WTC11 (cell line): ENCODE measurements around the gene TRIOBP. TPM values are rescaled to one million over a fixed set of nuclear protein-coding genes. Genes with fewer than 3 reads are reported as not detected.

Source experiments
- ATAC-seq: fragments of 200-7000 bp; cut with Tn5 transposase; 2 replicates; pipeline ENCODE4 v1.10.0; 2021; ENCODE audit warnings: mild to moderate bottlenecking, moderate library complexity
- CTCF ChIA-PET: fragments of 300-600 bp; sonication (Branson Sonifier 250); formaldehyde crosslinking; loops from one replicate; lab custom pipeline; 2021; ENCODE audit warnings: antibody characterized with exemption; lab: Charles Lee
- POLR2A ChIA-PET: fragments of 350-600 bp; sonication (Branson Sonifier 250); formaldehyde crosslinking; loops from one replicate; lab custom pipeline; 2021; ENCODE audit warnings: antibody characterized with exemption; lab: Charles Lee
- DNase-seq: peaks from one replicate; pipeline ENCODE4 v3.0.0; 2021; ENCODE audit warnings: low spot score
- H3K27ac Mint-ChIP-seq: 2 replicates; pipeline ENCODE4 v1.8.0; 2021; ENCODE audit warnings: mixed read lengths
- H3K27me3 Mint-ChIP-seq: 2 replicates; pipeline ENCODE4 v1.8.0; 2021; ENCODE audit warnings: low read depth, mild to moderate bottlenecking, moderate library complexity, mixed read lengths
- H3K36me3 Mint-ChIP-seq: 2 replicates; pipeline ENCODE4 v1.8.0; 2021; ENCODE audit warnings: mixed read lengths
- H3K4me1 Mint-ChIP-seq: 2 replicates; pipeline ENCODE4 v1.8.0; 2022; ENCODE audit warnings: mixed read lengths
- H3K4me3 Mint-ChIP-seq: 2 replicates; pipeline ENCODE4 v1.8.0; 2021; ENCODE audit warnings: mild to moderate bottlenecking, moderate library complexity, mixed read lengths
- H3K9me3 Mint-ChIP-seq: 2 replicates; pipeline ENCODE4 v1.8.0; 2021; ENCODE audit warnings: mixed read lengths
- GRHL2 ChIP-seq: fragments of 250-450 bp; sonication (Bioruptor Pico); IDR thresholded peaks from 2 replicates; pipeline ENCODE4 v1.8.0; 2022; ENCODE audit warnings: mild to moderate bottlenecking, moderate library complexity; ENCODE audit not compliant: insufficient replicate concordance, severe bottlenecking
- JUN ChIP-seq: sonication (generic); formaldehyde crosslinking; IDR thresholded peaks from 2 replicates; pipeline ENCODE4 v1.8.0; 2023; ENCODE audit warnings: mild to moderate bottlenecking, missing genetic modification reagents
- KAT7 ChIP-seq: sonication (generic); formaldehyde crosslinking; IDR thresholded peaks from 2 replicates; pipeline ENCODE4 v1.8.1; 2023; ENCODE audit warnings: missing genetic modification reagents, mild to moderate bottlenecking, borderline replicate concordance
- NFE2L1 ChIP-seq: sonication (generic); formaldehyde crosslinking; IDR thresholded peaks from 2 replicates; pipeline ENCODE4 v1.8.1; 2023; ENCODE audit warnings: missing genetic modification reagents
- NR1H2 ChIP-seq: sonication (generic); formaldehyde crosslinking; IDR thresholded peaks from 2 replicates; pipeline ENCODE4 v1.9.0; 2021; ENCODE audit warnings: mild to moderate bottlenecking, moderate library complexity, missing genetic modification reagents
- PRDM15 ChIP-seq: sonication (generic); formaldehyde crosslinking; IDR thresholded peaks from 2 replicates; pipeline ENCODE4 v1.8.0; 2022; ENCODE audit warnings: missing genetic modification reagents
- RORB ChIP-seq: fragments of 250-450 bp; sonication (Bioruptor Pico); IDR thresholded peaks from 2 replicates; pipeline ENCODE4 v1.9.0; 2021; ENCODE audit warnings: mild to moderate bottlenecking
- SMAD3 ChIP-seq: sonication (generic); formaldehyde crosslinking; IDR thresholded peaks from 2 replicates; pipeline ENCODE4 v1.8.0; 2022; ENCODE audit warnings: missing genetic modification reagents, mild to moderate bottlenecking, borderline replicate concordance
- SOX15 ChIP-seq: fragments of 250-450 bp; sonication (Bioruptor Pico); IDR thresholded peaks from 2 replicates; pipeline ENCODE4 v1.9.0; 2021; ENCODE audit warnings: mild to moderate bottlenecking
- ZNF263 ChIP-seq: sonication (generic); formaldehyde crosslinking; IDR thresholded peaks from 2 replicates; pipeline ENCODE4 v1.8.1; 2022; ENCODE audit warnings: low read depth, mild to moderate bottlenecking, moderate library complexity, missing genetic modification reagents
- ZNF281 ChIP-seq: sonication (generic); formaldehyde crosslinking; IDR thresholded peaks from 2 replicates; pipeline ENCODE4 v1.8.0; 2023; ENCODE audit warnings: mild to moderate bottlenecking, missing genetic modification reagents
- ZNF317 ChIP-seq: sonication (generic); formaldehyde crosslinking; IDR thresholded peaks from 2 replicates; pipeline ENCODE4 v1.8.1; 2023; ENCODE audit warnings: low read depth, mild to moderate bottlenecking, moderate library complexity, missing genetic modification reagents, borderline replicate concordance
- total RNA-seq: library from RNA; stranded (reverse); gene quantifications from 3 replicates; pipeline ENCODE4 v1.2.3, GENCODE V29; 2021
- TF ChIP-seq, protein P1 (sequence below): sonication (generic); formaldehyde crosslinking; IDR thresholded peaks from 2 replicates; pipeline ENCODE4 v1.8.1; 2022; ENCODE audit warnings: mild to moderate bottlenecking, missing genetic modification reagents, moderate library complexity, borderline replicate concordance
- TF ChIP-seq, protein P2 (sequence below): sonication (generic); formaldehyde crosslinking; IDR thresholded peaks from 2 replicates; pipeline ENCODE4 v1.8.0; 2023; ENCODE audit warnings: missing genetic modification reagents
- TF ChIP-seq, protein P3 (sequence below): fragments of 250-450 bp; sonication (Bioruptor Pico); IDR thresholded peaks from 2 replicates; pipeline ENCODE4 v1.9.0; 2021; ENCODE audit warnings: mild to moderate bottlenecking
- TF ChIP-seq, protein P4 (sequence below): sonication (generic); formaldehyde crosslinking; IDR thresholded peaks from 2 replicates; pipeline ENCODE4 v1.8.0; 2022; ENCODE audit warnings: mild to moderate bottlenecking, missing genetic modification reagents
- TF ChIP-seq, protein P5 (sequence below): sonication (generic); formaldehyde crosslinking; conservative IDR thresholded peaks from 2 replicates; pipeline ENCODE4 v1.8.1; 2022; ENCODE audit warnings: mild to moderate bottlenecking, missing genetic modification reagents

TRIOBP gene
- total RNA-seq, 1 experiment from 2014 or later: 54.0 TPM

GRCh38 chr22:37672206-37672919, 24.5 kb upstream of the TRIOBP start (continued):
- TF ChIP-seq RORB (CRISPR knock-in tag) (no peak), NR1H2 (no peak)
- TF ChIP-seq, protein P1, sequence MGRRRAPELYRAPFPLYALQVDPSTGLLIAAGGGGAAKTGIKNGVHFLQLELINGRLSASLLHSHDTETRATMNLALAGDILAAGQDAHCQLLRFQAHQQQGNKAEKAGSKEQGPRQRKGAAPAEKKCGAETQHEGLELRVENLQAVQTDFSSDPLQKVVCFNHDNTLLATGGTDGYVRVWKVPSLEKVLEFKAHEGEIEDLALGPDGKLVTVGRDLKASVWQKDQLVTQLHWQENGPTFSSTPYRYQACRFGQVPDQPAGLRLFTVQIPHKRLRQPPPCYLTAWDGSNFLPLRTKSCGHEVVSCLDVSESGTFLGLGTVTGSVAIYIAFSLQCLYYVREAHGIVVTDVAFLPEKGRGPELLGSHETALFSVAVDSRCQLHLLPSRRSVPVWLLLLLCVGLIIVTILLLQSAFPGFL (CRISPR knock-in tag): no peak
- TF ChIP-seq, protein P2, sequence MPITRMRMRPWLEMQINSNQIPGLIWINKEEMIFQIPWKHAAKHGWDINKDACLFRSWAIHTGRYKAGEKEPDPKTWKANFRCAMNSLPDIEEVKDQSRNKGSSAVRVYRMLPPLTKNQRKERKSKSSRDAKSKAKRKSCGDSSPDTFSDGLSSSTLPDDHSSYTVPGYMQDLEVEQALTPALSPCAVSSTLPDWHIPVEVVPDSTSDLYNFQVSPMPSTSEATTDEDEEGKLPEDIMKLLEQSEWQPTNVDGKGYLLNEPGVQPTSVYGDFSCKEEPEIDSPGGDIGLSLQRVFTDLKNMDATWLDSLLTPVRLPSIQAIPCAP (CRISPR knock-in tag): no peak

- no peaks in the 10 kb centered on the region for H3K36me3 Mint-ChIP-seq
- DNase-seq (no peak), ATAC-seq (no peak)
- H3K4me3 Mint-ChIP-seq: no peak overlapping the region
- peaks cover 15% of the 10 kb centered on the region for H3K4me1 Mint-ChIP-seq
- H3K9me3 Mint-ChIP-seq: no peaks in the 10 kb centered on the region
- TF ChIP-seq SMAD3 (CRISPR knock-in tag): no peak
- TF ChIP-seq, protein P3, sequence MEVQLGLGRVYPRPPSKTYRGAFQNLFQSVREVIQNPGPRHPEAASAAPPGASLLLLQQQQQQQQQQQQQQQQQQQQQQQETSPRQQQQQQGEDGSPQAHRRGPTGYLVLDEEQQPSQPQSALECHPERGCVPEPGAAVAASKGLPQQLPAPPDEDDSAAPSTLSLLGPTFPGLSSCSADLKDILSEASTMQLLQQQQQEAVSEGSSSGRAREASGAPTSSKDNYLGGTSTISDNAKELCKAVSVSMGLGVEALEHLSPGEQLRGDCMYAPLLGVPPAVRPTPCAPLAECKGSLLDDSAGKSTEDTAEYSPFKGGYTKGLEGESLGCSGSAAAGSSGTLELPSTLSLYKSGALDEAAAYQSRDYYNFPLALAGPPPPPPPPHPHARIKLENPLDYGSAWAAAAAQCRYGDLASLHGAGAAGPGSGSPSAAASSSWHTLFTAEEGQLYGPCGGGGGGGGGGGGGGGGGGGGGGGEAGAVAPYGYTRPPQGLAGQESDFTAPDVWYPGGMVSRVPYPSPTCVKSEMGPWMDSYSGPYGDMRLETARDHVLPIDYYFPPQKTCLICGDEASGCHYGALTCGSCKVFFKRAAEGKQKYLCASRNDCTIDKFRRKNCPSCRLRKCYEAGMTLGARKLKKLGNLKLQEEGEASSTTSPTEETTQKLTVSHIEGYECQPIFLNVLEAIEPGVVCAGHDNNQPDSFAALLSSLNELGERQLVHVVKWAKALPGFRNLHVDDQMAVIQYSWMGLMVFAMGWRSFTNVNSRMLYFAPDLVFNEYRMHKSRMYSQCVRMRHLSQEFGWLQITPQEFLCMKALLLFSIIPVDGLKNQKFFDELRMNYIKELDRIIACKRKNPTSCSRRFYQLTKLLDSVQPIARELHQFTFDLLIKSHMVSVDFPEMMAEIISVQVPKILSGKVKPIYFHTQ (CRISPR knock-in tag): no peak
- TF ChIP-seq, protein P4, sequence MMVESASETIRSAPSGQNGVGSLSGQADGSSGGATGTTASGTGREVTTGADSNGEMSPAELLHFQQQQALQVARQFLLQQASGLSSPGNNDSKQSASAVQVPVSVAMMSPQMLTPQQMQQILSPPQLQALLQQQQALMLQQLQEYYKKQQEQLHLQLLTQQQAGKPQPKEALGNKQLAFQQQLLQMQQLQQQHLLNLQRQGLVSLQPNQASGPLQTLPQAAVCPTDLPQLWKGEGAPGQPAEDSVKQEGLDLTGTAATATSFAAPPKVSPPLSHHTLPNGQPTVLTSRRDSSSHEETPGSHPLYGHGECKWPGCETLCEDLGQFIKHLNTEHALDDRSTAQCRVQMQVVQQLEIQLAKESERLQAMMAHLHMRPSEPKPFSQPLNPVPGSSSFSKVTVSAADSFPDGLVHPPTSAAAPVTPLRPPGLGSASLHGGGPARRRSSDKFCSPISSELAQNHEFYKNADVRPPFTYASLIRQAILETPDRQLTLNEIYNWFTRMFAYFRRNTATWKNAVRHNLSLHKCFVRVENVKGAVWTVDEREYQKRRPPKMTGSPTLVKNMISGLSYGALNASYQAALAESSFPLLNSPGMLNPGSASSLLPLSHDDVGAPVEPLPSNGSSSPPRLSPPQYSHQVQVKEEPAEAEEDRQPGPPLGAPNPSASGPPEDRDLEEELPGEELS (CRISPR knock-in tag): no peak
- no peak for TF ChIP-seq ZNF317 (CRISPR knock-in tag)
- TF ChIP-seq GRHL2: no peak
- CTCF ChIA-PET: interaction anchor here (1.3 to 6.8 kb wide), 5 partner anchors 9 to 134 kb away, joined by 4 to 51 read pairs (median 12); no protein-coding TSS in a partner anchor
- POLR2A ChIA-PET: no interaction called here
- peaks cover 16% of the 10 kb centered on the region for H3K27me3 Mint-ChIP-seq
- H3K27ac Mint-ChIP-seq: no peak overlapping the region
These were observed 23.9 kb upstream of the TRIOBP start for GRCh38 chr22:37672920-37673455.

DNA sequence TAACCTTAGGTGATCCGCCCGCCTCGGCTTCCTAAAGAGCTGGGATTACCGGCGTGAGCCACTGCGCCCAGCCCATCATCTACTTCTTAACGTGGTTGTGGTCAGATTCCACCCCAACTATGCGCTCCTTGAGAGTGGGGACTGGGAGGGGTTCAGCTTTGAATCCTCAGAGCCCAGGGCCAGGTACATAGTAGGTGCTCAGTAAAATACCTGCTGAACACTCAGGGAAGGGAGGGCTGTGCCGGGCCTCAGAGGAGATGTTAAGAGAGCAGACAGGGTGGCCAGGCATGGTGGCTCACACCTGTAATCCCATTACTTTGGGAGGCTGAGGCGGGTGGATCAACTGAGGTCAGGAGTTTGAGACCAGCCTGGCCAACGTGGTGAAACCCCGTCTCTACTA, 22.6 kb upstream of the TRIOBP start:
- Mint-ChIP-seq H3K27me3 (peaks cover 17% of the 10 kb centered on the region), H3K9me3 (no peaks in the 10 kb centered on the region), H3K36me3 (no peaks in the 10 kb centered on the region), H3K4me1 (peaks cover 13% of the 10 kb centered on the region), H3K4me3 (no peak overlapping the region), H3K27ac (no peak overlapping the region)
- no peak for DNase-seq
- no peak for ATAC-seq
- ChIA-PET CTCF (interaction anchor here (1.5 to 6.8 kb wide), 3 partner anchors 9 to 82 kb away, joined by 4 to 51 read pairs (median 7); no protein-coding TSS in a partner anchor), POLR2A (interaction anchor here (0.6 kb wide), 1 partner anchor 207 kb away, joined by 3 read pairs; no protein-coding TSS in a partner anchor)
- TF ChIP-seq ZNF281 (CRISPR knock-in tag) (no peak), PRDM15 (CRISPR knock-in tag) (no peak), KAT7 (CRISPR knock-in tag) (no peak), SOX15 (CRISPR knock-in tag) (no peak), JUN (CRISPR knock-in tag) (no peak), ZNF263 (no peak), NFE2L1 (CRISPR knock-in tag) (no peak)
- TF ChIP-seq, protein P5, sequence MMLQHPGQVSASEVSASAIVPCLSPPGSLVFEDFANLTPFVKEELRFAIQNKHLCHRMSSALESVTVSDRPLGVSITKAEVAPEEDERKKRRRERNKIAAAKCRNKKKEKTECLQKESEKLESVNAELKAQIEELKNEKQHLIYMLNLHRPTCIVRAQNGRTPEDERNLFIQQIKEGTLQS: no peak
